HEK293T (cell line): ENCODE measurements around the gene CDS2.

Experiments used
- CTCF ChIA-PET: fragments of 350-600 bp; formaldehyde crosslinking; extraction: SDS; loops from one replicate; lab custom pipeline; 2021; ENCODE audit warnings: antibody characterized with exemption, inconsistent platforms; lab: Yijun Ruan, JAX
- POLR2A ChIA-PET: fragments of 350-600 bp; formaldehyde crosslinking; extraction: SDS; loops from one replicate; lab custom pipeline; 2020; ENCODE audit warnings: antibody characterized with exemption, inconsistent platforms; lab: Yijun Ruan, JAX
- DNase-seq: peaks from one replicate; pipeline ENCODE4 v3.0.0; 2012; ENCODE audit warnings: mixed read lengths; ENCODE audit errors: extremely low spot score
- ARNT ChIP-seq: fragments of 450-650 bp; IDR thresholded peaks from 2 replicates; pipeline ENCODE4 v1.6.1; 2017; ENCODE audit warnings: mild to moderate bottlenecking
- BHLHE40 ChIP-seq: fragments of 450-650 bp; IDR thresholded peaks from 2 replicates; pipeline ENCODE4 v1.6.1; 2016; ENCODE audit warnings: mild to moderate bottlenecking, moderate library complexity, borderline replicate concordance
- CTBP1 ChIP-seq: fragments of 450-650 bp; IDR thresholded peaks from 2 replicates; pipeline ENCODE4 v1.6.1; 2016; ENCODE audit warnings: borderline replicate concordance
- ELF4 ChIP-seq: fragments of 450-650 bp; IDR thresholded peaks from 2 replicates; pipeline ENCODE4 v1.6.1; 2017; ENCODE audit warnings: antibody characterized with exemption
- FOXA1 ChIP-seq: fragments of 450-650 bp; IDR thresholded peaks from 2 replicates; pipeline ENCODE4 v1.6.1; 2016; ENCODE audit warnings: mild to moderate bottlenecking
- FOXK2 ChIP-seq: fragments of 450-650 bp; IDR thresholded peaks from 2 replicates; pipeline ENCODE4 v1.6.1; 2016; ENCODE audit warnings: mild to moderate bottlenecking
- FOXM1 ChIP-seq: fragments of 450-650 bp; IDR thresholded peaks from 2 replicates; pipeline ENCODE4 v1.6.1; 2017; ENCODE audit warnings: mild to moderate bottlenecking, borderline replicate concordance
- HDGF ChIP-seq: fragments of 450-650 bp; IDR thresholded peaks from 2 replicates; pipeline ENCODE4 v1.6.1; 2017; ENCODE audit warnings: antibody characterized with exemption, borderline replicate concordance
- L3MBTL2 ChIP-seq: fragments of 450-650 bp; conservative IDR thresholded peaks from 2 replicates; pipeline ENCODE4 v1.6.1; 2016; ENCODE audit warnings: mild to moderate bottlenecking
- LEF1 ChIP-seq: fragments of 450-650 bp; IDR thresholded peaks from 2 replicates; pipeline ENCODE4 v1.6.1; 2017; ENCODE audit warnings: mild to moderate bottlenecking, borderline replicate concordance
- NFRKB ChIP-seq: fragments of 450-650 bp; IDR thresholded peaks from 2 replicates; pipeline ENCODE4 v1.6.1; 2016; ENCODE audit warnings: mild to moderate bottlenecking, moderate library complexity
- PKNOX1 ChIP-seq: fragments of 450-650 bp; IDR thresholded peaks from 2 replicates; pipeline ENCODE4 v1.6.1; 2016
- SP1 ChIP-seq: fragments of 450-650 bp; IDR thresholded peaks from 2 replicates; pipeline ENCODE4 v1.6.1; 2017
- SUZ12 ChIP-seq: fragments of 450-650 bp; IDR thresholded peaks from 2 replicates; pipeline ENCODE4 v1.6.1; 2016; ENCODE audit warnings: mild to moderate bottlenecking
- TARDBP ChIP-seq: fragments of 450-650 bp; IDR thresholded peaks from 2 replicates; pipeline ENCODE4 v1.6.1; 2016
- ZNF384 ChIP-seq: fragments of 450-650 bp; IDR thresholded peaks from 2 replicates; pipeline ENCODE4 v1.6.1; 2016

The CDS2 gene

GRCh38 chr20:5180421-5180820, 53.6 kb downstream of the CDS2 start:
- POLR2A ChIA-PET, result no interaction called here
- CTCF ChIA-PET, result no interaction called here
- no peak for DNase-seq
- TF ChIP-seq SUZ12 (no peak), FOXK2 (no peak), L3MBTL2 (no peak), CTBP1 (no peak)

- ChIA-PET CTCF (no interaction called here), POLR2A (no interaction called here)
- no peak for TF ChIP-seq BHLHE40
- no peak for TF ChIP-seq LEF1
- no peak for DNase-seq
Measured at GRCh38 chr20:5180933-5181332, 54.1 kb downstream of the CDS2 start.

- TF ChIP-seq ZNF384, result no peak
- TF ChIP-seq LEF1, result no peak
- TF ChIP-seq FOXK2, result no peak
- no peak for TF ChIP-seq PKNOX1
- no peak for TF ChIP-seq TARDBP
- no peak for TF ChIP-seq HDGF
- no peak for TF ChIP-seq SUZ12
- no peak for TF ChIP-seq CTBP1
- no peak for TF ChIP-seq FOXM1
- no peak for TF ChIP-seq SP1
- no peak for TF ChIP-seq BHLHE40
- TF ChIP-seq ELF4, result no peak
- no peak for TF ChIP-seq L3MBTL2
- no peak for TF ChIP-seq NFRKB
- no peak for TF ChIP-seq FOXA1
- TF ChIP-seq ARNT, result no peak
- ChIA-PET POLR2A (no interaction called here), CTCF (interaction anchor here (0.8 kb wide), 1 partner anchor 55 kb away, joined by 4 read pairs; the partner anchor contains the start of gene CDS2)
- no peak for DNase-seq
Measured at GRCh38 chr20:5181492-5181891, 54.7 kb downstream of the CDS2 start.

- TF ChIP-seq NFRKB (no peak), ELF4 (no peak), PKNOX1 (no peak), FOXA1 (no peak), LEF1 (no peak), ZNF384 (no peak), L3MBTL2 (no peak), BHLHE40 (no peak), SUZ12 (no peak), ARNT (no peak)
- CTCF ChIA-PET, result interaction anchor here (0.8 kb wide), 1 partner anchor 55 kb away, joined by 4 read pairs; the partner anchor contains the start of gene CDS2
- POLR2A ChIA-PET, result no interaction called here
- no peak for DNase-seq
Measured at GRCh38 chr20:5181958-5182357, 55.1 kb downstream of the CDS2 start.

GRCh38 chr20:5182615-5183254, 55.9 kb downstream of the CDS2 start:
- POLR2A ChIA-PET, result no interaction called here
- no peak for DNase-seq
- TF ChIP-seq SUZ12, result no peak
- no peak for TF ChIP-seq TARDBP
- TF ChIP-seq LEF1, result no peak
- TF ChIP-seq NFRKB, result no peak
- TF ChIP-seq SP1, result no peak
- no peak for TF ChIP-seq ELF4
- TF ChIP-seq FOXA1, result no peak
- no peak for TF ChIP-seq ZNF384
- TF ChIP-seq FOXM1, result no peak
- no peak for TF ChIP-seq PKNOX1
- no peak for TF ChIP-seq BHLHE40
- TF ChIP-seq CTBP1, result no peak
- TF ChIP-seq HDGF, result no peak
- no peak for TF ChIP-seq FOXK2
- no peak for TF ChIP-seq ARNT
- no peak for TF ChIP-seq L3MBTL2
- CTCF ChIA-PET, result no interaction called here

GRCh38 chr20:5183731-5184474, 57.1 kb downstream of the CDS2 start:
- POLR2A ChIA-PET, result no interaction called here
- CTCF ChIA-PET, result interaction anchor here (0.6 kb wide), 1 partner anchor 234 kb away, joined by 3 read pairs; no protein-coding TSS in a partner anchor
- TF ChIP-seq SP1 (no peak), PKNOX1 (no peak), CTBP1 (no peak), L3MBTL2 (no peak), LEF1 (no peak), FOXK2 (no peak), HDGF (no peak), ELF4 (no peak), FOXM1 (no peak), SUZ12 (no peak), BHLHE40 (no peak), ZNF384 (no peak), NFRKB (no peak), ARNT (no peak), TARDBP (no peak)
- no peak for DNase-seq
